GM21367 (cell line): Measurements from ENCODE around the gene RAB11FIP3.
A peak's percentile ranks its signal among the peaks of the same experiment; 100 is the strongest.
"Not testable (repeated sequence)": the region's sequence is repeated elsewhere in the genome, so short reads cannot be mapped to it uniquely, and the experiment has no call there.

Experiments used
- ATAC-seq: cut with Tn5 transposase; IDR thresholded peaks from one replicate; pipeline ENCODE4 v1.9.1; 2021; ENCODE audit not compliant: unreplicated experiment

Gene RAB11FIP3, protein sequence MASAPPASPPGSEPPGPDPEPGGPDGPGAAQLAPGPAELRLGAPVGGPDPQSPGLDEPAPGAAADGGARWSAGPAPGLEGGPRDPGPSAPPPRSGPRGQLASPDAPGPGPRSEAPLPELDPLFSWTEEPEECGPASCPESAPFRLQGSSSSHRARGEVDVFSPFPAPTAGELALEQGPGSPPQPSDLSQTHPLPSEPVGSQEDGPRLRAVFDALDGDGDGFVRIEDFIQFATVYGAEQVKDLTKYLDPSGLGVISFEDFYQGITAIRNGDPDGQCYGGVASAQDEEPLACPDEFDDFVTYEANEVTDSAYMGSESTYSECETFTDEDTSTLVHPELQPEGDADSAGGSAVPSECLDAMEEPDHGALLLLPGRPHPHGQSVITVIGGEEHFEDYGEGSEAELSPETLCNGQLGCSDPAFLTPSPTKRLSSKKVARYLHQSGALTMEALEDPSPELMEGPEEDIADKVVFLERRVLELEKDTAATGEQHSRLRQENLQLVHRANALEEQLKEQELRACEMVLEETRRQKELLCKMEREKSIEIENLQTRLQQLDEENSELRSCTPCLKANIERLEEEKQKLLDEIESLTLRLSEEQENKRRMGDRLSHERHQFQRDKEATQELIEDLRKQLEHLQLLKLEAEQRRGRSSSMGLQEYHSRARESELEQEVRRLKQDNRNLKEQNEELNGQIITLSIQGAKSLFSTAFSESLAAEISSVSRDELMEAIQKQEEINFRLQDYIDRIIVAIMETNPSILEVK

DNA sequence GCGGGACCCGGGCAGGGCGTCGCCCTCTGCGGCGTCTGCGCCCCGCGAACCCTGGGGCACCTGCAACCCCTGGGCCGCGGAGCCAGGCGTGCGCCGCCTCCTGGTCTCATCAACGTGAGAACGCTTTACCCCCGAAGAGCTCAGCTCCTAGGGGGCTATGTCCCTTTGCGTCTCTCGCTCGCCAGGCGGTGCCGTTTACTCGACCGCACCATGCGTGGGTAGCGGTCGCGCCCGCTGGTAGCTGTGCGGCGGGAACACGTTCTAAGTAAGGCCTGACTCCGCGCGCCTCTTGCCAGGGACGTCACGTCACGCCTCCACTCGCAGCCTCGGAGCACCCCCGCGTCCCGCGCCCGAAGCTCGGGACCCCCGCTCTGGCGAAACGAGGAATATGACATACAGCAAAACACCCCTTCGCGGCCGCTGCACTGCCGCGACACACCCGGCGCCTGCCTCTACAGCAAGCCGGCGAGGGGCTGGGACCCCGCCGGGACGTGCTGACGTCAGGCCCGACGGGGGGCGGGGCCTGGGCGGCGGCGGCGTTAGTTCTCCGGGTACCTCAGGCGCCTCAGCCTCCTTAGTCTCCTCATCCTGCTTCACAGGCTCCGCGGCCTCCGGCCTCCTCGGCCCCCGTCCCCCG is at the start of gene RAB11FIP3:
Gene RAB11FIP3 (plus strand): TSS at position 568 of the 637 bp plus-strand sequence. CDS start 358 bp downstream, outside the sequence.
- ATAC-seq, result peak; percentile 58

DNA sequence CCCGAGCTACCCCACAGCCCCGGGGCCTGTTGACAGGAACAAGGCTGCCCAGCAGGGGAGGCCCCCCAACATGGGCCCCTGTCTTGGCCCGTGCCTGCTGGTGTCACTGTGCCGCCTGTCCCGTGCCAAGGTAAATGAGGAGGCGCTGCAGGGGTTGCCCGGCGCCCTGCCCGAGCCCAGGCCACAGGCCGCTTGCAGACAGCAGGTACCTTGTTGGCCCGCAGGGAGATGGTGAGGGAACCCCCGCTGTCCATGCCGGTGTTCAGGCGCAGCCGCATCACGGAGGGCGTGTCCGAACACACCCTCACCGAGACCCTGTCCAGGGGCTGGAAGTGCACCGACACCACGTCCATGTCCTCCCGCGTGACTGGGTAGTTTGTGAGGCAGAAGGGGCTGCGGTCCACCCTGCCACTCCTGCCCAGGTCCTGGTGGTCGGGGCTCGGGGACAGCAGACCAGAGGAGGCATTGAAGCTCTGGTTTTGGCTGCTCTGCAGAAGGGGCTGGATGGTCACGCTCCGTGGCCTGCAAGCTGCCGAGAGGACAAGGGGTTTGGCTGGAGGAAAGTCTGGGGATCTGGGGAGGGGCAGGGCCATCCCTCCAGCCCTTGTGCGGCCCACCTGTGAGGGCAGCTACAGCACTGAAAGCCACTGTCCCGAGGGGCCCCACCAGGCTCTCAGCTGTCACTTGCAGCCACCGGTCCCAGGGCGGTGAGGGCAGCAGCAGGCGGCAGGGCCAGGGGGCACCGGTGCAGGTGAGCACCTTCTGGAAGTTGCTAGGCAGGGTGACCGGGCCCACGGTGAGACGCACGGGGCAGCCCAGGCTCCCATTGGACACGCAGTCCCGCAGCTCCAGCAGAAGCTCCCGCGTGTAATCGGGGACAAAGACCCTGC is 49.3 kb upstream of the RAB11FIP3 start:
- no peak for ATAC-seq

DNA sequence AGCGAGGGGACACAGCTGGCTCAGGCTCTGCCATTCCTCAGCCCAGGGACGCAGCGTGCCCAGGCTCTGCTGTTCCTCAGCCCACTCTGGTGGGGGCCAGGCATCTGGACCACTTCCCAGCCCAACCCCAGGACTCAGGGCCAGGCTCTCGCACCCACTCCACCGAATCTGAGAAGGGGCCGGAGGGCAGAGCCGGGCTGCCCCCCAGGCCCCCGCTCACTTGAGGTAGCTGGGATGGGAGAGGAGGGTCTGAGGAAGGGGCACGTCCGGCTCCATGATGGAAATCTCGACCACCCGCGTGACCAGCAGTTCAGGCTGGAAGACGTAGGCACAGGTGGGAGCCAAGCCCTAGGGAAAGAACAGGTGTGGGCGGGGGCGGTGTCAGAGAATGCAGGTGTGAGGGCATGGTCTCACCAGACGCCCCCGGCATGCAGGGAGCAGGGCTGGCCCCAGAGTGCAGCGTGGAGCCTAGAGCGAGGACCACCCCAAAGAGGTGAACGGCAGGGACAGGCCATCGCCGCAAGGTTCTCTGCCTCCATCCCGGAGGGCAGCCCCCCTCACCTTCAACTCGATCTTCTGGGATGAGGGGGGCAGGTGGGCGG is 48.5 kb upstream of the RAB11FIP3 start:
- ATAC-seq, result no peak

DNA sequence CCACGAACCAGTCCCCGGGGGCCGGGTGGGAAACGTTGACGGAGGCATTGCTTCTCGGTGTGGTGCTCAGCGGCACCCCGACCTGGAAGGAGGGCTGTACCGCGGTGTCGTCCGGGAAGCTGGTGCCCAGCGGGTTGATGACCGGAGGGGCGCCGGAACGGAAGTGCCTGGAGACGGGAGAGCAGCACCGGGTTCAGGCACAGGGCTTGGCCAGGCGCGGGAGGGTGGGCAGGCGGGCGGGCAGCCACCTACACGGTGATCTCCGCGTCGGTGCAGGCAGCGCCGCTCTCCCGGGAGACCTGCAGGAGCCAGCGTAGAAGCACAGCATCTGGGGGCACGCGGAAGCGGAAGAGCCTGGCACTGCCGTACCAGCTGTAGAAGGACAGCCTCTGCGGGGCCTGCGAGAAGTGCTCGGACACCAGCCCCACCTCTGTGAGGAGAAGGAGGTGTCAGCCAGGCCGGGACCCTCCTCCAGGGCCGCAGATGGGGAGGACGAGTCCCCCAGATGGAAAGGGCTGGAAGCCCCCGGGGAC is 48.0 kb upstream of the RAB11FIP3 start:
- ATAC-seq, result no peak

DNA sequence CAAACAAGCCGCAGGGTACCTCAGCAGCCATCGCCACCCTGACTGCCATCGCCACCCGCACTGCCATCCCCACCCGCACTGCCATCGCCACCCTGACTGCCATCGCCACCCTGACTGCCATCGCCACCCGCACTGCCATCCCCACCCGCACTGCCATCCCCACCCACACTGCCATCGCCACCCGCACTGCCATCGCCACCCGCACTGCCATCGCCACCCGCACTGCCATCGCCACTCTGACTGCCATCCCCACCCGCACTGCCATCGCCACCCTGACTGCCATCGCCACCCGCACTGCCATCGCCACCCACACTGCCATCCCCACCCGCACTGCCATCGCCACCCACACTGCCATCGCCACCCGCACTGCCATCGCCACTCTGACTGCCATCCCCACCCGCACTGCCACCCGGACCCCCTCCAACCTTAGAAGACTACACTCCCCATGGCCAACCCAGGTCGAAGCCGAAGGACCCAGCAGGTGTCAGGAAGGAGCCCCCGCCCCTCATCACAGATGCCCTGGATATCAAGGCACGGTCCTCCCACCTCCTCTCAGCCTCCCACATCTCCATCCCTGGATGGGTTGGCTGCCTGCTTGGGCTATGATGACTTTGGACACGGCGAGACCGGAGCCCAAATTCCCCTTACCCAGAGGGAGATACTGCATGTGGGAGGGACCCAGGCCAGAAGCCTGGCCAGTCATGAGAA is 47.2 kb upstream of the RAB11FIP3 start:
- ATAC-seq, result not testable (repeated sequence)

DNA sequence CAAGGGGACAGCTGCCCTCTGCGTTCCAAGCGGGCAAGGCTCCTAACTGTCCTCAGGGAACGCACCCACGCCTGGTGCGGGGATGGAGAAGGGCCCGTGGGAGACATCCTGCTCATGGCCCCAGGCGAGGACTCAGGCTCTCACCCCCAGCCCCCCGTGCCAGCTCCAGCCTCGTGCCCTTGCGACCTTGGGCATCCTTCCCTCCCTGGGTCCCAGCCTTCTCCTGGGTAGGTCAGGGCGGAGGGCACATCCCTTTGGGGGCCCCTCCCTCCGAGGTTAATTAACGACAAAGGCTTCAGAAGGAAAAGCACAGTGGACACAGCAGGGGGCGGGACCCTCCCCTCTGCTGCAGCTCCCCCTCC is 46.6 kb upstream of the RAB11FIP3 start:
- no peak for ATAC-seq

DNA sequence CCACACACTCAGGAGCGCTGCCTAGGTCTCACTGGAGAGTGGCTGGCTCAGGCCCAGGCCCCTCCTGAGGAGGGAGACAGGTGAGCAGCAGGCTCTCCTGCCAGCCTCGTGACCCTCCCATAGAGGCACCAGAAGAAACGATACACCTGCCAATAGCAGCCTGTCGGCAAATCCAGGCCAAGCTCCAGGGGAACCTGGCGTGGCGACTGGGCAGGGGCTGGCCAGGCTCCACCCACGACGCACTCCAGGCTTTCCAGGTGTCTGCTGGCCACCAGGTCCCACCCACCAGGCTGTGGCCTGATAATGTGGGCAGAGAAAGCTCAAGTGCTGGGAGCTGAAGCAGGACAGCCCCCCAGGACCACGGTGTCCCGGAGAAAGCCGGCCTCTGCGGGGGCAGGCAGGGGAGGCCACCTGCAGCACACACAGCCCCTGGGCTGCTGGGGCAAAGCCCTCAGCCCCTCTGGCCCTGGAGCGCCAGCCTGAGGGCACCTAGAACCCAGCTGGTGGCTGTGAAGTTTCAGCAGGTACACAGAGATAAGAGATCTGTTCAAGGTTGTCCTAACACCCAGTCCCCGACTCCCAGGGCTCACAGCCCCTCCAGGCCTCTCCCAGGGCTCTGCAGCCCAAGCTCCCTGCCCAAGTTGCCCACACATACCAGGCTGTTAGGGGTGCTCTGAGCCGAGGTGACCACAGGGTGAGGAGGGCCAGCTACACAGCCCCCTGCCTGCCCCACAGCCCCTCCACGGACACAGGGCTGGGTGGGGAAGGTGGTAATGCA is 46.1 kb upstream of the RAB11FIP3 start:
- ATAC-seq, result no peak

DNA sequence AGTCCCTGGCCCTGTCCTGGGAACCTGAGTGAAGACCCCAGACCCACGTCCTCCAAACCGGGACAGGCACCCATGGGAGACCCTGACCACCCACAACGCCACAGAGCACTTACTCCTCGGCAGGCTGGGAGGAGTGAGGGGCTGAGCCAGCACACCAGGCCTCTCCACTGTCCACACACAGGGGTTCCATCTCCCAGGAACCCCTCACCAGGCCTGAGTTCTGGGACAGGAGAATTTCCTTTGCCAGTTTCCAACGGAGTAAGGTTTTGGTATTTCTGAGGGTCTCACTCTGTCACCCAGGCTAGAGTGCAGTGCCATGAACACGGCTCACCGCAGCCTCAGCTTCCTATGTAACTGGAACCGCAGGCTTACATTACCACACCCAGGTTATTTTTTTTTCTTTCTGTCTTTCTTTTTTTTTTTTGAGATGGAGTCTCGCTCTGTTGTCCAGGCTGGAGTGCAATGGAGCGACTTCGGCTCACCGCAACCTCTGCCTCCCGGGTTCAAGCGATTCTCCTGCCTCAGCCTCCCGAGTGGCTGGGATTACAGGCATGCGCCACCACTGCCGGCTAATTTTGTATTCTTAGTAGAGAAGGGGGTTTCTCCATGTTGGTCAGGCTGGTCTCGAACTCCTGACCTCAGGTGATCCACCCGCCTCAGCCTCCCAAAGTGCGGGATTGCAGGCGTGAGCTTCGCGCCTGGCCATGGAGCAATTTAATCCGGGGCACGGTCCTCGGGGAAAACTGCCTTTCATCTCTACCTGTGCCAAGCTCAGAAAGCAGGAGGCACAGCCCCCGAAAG is 45.3 kb upstream of the RAB11FIP3 start:
- no peak for ATAC-seq

DNA sequence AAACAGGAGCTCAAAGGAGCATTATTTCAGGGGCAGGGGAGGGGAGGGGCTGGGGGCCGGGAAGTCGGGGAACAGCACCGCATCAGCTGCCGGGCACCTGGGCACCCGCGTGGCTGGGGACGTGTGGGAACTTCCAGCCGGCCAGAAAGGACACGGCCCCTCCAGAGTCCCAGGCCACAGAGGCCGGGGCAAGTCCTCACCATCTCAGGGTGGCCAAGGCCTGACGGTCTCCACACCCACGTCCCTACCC is 44.8 kb upstream of the RAB11FIP3 start:
- ATAC-seq, result no peak

DNA sequence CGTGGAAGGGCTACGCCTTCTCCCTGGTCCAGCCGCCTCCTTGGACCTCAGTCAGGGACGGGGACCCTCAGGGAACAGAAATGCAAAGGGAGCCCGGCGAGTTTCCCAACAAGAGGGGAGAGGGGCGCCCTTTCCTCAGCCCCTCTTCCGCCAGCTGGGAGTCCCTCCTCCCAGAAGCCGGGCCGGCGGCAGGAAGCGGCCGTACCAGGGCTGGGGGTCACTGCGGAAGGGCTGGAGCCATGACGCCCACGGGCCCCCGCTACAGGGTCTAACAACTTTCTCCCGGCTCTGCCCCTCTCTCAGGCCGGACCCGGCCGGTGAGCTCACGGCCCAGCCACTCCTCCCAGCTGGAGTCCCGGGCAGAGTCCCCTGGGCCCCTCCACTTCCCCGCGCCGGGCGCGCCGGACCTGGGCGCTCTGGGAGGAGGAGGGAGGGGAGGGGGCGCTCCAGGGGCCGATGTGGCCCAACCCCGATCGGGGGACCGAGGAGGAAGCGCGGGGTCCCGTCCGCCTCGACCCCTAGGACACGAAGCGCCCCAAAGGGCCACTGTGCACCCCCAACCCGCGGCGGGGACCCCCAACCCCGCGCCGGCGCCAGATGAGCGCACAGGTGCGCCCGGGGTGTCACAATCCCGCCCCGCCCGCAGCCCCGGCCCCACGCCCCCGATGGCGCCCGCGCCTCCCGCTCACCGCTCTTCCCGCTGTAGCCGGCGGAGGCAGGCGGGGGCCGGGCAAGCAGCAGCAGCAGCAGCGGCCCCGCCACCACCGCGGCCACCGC is 44.2 kb upstream of the RAB11FIP3 start:
- peak; percentile 17 for ATAC-seq

DNA sequence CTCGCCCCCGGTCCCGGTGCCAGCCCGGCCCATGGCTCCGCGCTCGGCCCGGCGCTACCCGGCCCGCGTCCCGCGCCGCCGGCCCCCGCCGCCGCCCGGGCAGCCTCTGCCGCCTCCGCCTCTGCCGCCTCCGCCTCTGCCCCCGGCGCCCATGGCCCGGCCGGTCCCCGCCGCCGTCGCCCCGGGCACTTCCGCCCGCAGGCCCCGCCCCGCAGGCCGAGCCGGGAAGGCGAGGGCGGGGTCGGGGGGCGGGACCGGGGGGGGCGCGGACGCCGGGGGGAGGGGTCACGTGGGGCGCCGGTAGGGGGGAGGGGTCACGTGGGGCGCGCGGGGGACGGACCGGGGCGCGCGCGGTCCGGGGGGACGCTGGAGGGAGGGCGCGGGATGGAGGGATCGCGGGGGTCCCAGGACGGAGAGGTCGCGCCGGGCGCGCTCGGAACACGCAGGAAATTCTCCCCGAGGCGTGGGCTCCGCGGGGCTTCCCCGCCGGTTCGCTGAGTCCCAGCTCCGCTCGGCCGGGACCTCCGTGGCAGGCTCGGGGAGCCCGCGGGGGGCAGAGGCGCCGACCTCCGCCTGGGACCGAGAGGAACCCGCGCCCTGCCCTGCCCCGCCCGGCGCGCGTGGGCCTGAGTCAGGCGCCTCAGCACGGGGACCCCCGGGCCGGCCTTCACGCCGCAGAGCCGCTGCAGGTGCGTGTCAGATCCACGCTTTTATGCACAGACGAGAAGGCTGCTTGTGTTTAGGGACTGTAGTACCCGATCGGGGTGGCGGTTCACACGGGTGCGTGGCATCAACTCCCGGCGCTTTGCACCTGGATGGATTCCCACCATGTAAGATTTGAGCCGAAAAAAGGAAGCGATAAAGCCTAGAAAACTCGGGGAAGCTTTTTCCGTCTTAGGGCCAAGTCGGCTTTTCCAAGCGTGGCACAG is 43.4 kb upstream of the RAB11FIP3 start, which contains the start of gene PGAP6:
Gene PGAP6 (minus strand): TSS at position 190 of the 929 bp plus-strand sequence. CDS start 157 bp downstream, at position 33.
- ATAC-seq, result peak; percentile 39

DNA sequence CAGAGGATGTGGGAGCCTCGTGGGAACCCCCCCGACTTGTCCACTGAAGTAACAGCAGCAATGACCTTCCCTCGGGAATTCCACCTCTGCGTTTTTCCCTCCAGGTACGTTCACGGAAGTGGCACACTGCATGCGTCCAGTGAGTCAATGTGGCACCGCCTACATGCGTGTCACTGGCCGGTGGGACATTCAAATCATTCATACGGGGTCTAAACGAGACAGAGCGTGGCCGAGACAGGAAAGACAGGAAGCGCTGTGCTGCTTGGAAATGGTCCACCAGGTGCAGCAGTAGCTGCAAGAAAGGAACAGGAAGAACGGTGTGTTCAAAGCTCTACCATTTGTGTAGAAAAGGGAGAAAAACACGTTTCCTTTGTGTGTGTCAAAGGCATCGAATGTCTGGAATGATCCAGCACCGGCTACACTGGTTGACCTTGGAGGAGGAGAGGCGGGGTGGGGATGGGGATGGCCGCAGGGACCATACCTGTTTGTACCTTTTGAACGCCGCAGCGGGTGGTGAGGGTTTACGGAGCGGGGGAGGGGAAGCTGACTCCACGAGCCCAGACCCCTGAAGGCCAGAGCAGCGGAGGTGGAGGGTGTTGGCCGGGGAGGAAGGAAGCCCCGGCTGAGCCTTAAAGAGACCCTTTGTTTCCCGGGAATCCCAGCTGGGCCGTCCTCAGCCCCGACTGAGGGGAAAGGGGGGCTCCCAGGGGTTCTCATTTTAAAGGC is 42.0 kb upstream of the RAB11FIP3 start:
- ATAC-seq, result no peak

DNA sequence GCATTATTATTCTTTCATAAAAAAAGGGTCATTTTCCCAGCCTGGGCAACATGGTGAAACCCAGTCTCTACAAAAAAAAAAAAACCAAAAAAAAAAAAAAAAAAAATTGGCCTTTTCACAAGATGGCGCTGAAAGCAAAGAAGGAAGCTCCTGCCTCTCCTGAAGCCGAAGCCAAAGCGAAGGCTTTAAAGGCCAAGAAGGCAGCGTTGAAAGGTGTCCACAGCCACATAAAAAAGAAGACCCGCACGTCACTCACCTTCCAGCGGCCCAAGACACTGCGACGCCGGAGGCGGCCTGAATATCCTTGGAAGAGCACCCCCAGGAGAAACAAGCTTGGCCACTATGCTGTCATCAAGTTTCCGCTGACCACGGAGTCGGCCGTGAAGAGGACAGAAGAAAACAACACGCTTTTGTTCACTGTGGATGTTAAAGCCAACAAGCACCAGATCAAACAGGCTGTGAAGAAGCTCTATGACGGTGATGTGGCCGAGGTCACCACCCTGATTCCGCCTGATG is 38.8 kb upstream of the RAB11FIP3 start:
- ATAC-seq, result no peak

DNA sequence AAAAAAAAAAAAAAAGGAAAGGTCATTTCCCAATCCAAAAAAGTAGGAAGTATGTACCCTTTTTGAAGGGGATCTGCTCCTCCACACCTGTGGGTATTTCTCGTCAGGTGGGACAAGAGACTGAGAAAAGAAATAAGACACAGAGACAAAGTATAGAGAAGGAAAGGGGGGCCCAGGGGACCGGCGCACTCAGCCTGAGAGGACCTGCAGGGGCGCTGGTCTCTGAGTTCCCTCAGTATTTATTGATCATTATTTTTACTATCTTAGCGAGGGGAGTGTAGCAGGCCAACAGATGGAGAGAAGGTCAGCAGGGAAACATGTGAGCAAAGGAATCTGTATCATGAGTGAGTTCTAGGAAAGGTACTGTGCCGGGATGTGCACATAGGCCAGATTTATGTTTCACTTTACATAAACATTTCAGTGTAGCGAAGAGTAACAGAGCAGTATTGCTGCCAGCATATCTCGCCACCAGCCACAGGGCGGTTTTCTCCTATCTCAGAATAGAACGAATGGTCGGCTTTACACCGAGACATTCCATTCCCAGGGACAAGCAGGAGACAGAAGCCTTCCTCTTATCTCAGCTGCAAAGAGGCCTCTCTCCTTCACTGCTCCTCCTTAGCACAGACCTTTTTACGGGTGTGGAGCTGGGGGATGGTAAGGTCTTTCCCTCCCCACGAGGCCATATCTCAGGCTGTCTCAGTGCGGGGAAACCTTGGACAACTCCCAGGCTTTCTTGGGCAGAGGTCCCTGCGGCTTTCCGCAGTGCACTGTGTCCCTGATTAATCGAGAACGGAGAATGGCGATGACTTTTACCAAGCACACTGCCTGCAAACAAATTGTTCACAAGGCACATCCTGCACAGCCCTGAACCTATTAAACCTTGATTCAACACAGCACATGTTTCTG is 37.4 kb upstream of the RAB11FIP3 start:
- not testable (repeated sequence) for ATAC-seq
